Upper lobe of right lung (tissue), 1 donor: ENCODE data around the gene WRNIP1. TPM values are rescaled to one million over a fixed set of nuclear protein-coding genes. Genes with fewer than 3 reads are reported as not detected.

Source experiments
- ATAC-seq: fragments of 200-7000 bp; cut with Tn5 transposase; one replicate; pipeline ENCODE4 v1.9.1; 2020; ENCODE audit warnings: mild to moderate bottlenecking, moderate library complexity
- DNase-seq: peaks from one replicate; pipeline ENCODE4 v3.0.0-alpha.2; 2020
- H3K27ac ChIP-seq: fragments of 200-600 bp; one replicate; pipeline ENCODE4 v1.8.0; 2022
- H3K27me3 ChIP-seq: fragments of 200-600 bp; one replicate; pipeline ENCODE4 v1.8.0; 2022; ENCODE audit warnings: mild to moderate bottlenecking
- H3K36me3 ChIP-seq: fragments of 200-600 bp; one replicate; pipeline ENCODE4 v1.8.0; 2022
- H3K4me1 ChIP-seq: fragments of 200-600 bp; one replicate; pipeline ENCODE4 v1.8.0; 2022
- H3K4me3 ChIP-seq: fragments of 200-600 bp; one replicate; pipeline ENCODE4 v1.8.0; 2022; ENCODE audit warnings: mild to moderate bottlenecking
- H3K9me3 ChIP-seq: fragments of 200-600 bp; one replicate; pipeline ENCODE4 v1.8.0; 2022
- intact Hi-C: fragments of 100-400 bp; cut with DNase I; formaldehyde crosslinking; loops from one replicate; pipeline ENCODE4 v1.11.0; 2022
- total RNA-seq: library from RNA; stranded (reverse); fragmentation: NEBNext Ultra II Directional; extraction: Animal tissue kit (Norgen Biotek cat#: 25700); gene quantifications from one replicate; pipeline ENCODE4 v1.2.1, GENCODE V29; 2021
- TF ChIP-seq, protein P1 (sequence below): fragments of 200-600 bp; IDR thresholded peaks from one replicate; pipeline ENCODE4 v1.8.0; 2022; ENCODE audit warnings: antibody characterized with exemption
- donor health status: DM: no; HTN: yes; CAD: no; lungs with severe emphysema.

Gene WRNIP1
- total RNA-seq, 1 donor from 2014 or later = 42.9 TPM

DNA sequence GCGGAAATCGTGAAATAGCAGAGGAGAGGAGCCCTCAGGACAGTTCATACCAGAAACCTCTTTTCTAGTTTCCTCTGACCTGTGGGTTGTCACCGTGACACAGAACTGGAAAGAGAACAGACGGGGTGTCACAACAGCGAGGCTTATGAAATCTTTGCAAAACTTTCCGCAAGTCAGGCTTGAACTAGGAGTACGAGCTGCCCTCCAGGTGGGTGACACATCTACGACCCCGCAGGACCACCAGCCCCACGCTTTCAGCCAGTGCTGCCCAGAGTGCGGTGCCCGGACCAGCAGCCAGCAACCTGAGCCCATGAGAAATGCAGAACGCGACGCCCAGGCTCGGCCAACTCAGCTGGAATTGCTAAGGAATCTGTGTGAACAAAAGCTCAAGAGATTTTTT is 30.8 kb downstream of the WRNIP1 start:
- Histone ChIP-seq H3K4me1 (peaks cover 38% of the 10 kb centered on the region), H3K27ac (no peak overlapping the region), H3K27me3 (no peaks in the 10 kb centered on the region), H3K36me3 (no peaks in the 10 kb centered on the region), H3K4me3 (no peak overlapping the region), H3K9me3 (no peaks in the 10 kb centered on the region)
- intact Hi-C loops = loop anchor here (10.0 kb wide), 1 partner anchor 139 kb away; no protein-coding TSS in a partner anchor
- ATAC-seq = peak; percentile 35
- TF ChIP-seq, protein P1, sequence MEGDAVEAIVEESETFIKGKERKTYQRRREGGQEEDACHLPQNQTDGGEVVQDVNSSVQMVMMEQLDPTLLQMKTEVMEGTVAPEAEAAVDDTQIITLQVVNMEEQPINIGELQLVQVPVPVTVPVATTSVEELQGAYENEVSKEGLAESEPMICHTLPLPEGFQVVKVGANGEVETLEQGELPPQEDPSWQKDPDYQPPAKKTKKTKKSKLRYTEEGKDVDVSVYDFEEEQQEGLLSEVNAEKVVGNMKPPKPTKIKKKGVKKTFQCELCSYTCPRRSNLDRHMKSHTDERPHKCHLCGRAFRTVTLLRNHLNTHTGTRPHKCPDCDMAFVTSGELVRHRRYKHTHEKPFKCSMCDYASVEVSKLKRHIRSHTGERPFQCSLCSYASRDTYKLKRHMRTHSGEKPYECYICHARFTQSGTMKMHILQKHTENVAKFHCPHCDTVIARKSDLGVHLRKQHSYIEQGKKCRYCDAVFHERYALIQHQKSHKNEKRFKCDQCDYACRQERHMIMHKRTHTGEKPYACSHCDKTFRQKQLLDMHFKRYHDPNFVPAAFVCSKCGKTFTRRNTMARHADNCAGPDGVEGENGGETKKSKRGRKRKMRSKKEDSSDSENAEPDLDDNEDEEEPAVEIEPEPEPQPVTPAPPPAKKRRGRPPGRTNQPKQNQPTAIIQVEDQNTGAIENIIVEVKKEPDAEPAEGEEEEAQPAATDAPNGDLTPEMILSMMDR = no peak
- no peak for DNase-seq

DNA sequence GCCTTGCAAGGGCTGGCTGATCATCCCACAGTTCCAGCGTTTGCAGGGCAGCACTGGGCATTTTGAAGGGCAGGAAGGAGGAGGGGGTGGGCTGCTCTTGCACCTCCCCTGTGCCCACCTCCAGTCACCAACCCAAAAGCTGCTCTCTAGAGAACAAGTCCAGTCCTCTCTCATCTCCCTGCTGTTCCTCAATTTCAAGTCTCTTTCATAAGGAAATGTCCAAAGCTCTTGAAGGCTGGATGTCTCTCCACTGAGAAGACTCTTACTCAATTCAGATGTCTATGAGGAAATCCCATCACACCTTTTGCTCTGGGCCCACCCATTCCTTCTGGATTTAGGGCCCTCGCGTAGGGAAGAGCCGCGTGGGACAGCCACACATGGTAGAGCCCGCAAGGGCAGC is 31.7 kb downstream of the WRNIP1 start:
- no peaks in the 10 kb centered on the region for H3K9me3 ChIP-seq
- intact Hi-C loops = loop anchor here (10.0 kb wide), 1 partner anchor 138 kb away; no protein-coding TSS in a partner anchor
- TF ChIP-seq, protein P1 = no peak
- ATAC-seq (peak; percentile 4), DNase-seq (no peak)
- no peaks in the 10 kb centered on the region for H3K27me3 ChIP-seq
- peak overlapping the region; percentile 27 for H3K27ac ChIP-seq
- peaks cover 33% of the 10 kb centered on the region for H3K4me1 ChIP-seq
- H3K36me3 ChIP-seq = no peaks in the 10 kb centered on the region
- no peak overlapping the region for H3K4me3 ChIP-seq

DNA sequence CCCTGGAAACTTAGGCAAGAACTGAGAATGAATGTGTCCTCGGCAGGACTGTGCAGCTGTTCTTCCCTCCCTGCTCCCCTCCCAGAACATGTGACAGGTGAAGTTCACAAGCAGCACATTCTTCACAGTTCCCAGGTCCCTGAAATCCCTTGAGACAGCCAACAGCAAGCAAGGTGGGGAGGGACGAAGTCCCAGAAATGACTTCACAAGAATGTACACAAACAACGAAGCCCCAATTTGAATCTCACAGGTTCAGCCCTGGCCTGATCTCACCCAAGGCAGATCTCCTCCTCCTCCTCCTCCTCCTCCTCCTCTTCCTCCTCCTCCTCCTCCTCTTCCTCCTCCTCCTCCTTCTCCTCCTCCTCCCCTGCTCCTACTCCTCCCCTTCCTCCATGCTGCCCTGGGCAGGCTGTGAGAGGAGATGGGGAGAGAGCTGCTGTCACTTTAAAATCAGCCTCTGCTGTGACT is 32.4 kb downstream of the WRNIP1 start:
- DNase-seq (no peak), ATAC-seq (peak; percentile 71)
- Histone ChIP-seq H3K4me1 (peaks cover 31% of the 10 kb centered on the region), H3K4me3 (no peak overlapping the region), H3K36me3 (no peaks in the 10 kb centered on the region), H3K27me3 (no peaks in the 10 kb centered on the region), H3K27ac (peak overlapping the region; percentile 27), H3K9me3 (no peaks in the 10 kb centered on the region)
- TF ChIP-seq, protein P1 = no peak
- intact Hi-C loops = loop anchor here (10.0 kb wide), 1 partner anchor 137 kb away; no protein-coding TSS in a partner anchor

DNA sequence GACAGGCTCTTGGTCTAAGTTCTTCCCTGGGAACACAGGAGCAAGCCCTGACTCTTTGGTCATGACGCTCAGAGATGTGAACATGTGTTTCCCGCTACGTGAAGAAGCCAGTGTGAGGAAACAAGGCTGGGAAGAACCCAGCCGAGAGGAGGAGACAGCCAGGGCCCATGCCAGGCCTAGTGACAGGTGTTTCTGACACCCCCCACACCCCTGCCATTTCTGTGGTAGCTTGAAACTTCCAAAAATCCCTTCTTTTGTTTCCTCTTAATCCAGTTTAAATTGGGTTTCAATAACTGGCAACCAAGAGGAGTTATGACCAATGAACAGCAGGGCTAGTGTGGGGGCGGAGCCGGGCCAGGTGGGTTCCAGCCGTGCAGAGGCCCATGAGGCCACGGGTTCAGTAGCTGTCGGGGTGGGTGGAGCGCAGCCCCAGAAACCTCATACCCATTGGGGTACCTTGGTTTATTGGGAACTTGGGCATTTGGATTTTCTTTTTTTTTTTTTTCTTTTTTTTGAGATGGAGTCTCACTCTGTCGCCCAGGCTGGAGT is 33.5 kb downstream of the WRNIP1 start:
- Histone ChIP-seq H3K27ac (no peak overlapping the region), H3K36me3 (no peaks in the 10 kb centered on the region), H3K9me3 (no peaks in the 10 kb centered on the region), H3K4me1 (peaks cover 22% of the 10 kb centered on the region), H3K4me3 (no peak overlapping the region), H3K27me3 (no peaks in the 10 kb centered on the region)
- no peak for DNase-seq
- intact Hi-C loops = loop anchor here (10.0 kb wide), 1 partner anchor 136 kb away; no protein-coding TSS in a partner anchor
- ATAC-seq = no peak
- TF ChIP-seq, protein P1 = no peak

DNA sequence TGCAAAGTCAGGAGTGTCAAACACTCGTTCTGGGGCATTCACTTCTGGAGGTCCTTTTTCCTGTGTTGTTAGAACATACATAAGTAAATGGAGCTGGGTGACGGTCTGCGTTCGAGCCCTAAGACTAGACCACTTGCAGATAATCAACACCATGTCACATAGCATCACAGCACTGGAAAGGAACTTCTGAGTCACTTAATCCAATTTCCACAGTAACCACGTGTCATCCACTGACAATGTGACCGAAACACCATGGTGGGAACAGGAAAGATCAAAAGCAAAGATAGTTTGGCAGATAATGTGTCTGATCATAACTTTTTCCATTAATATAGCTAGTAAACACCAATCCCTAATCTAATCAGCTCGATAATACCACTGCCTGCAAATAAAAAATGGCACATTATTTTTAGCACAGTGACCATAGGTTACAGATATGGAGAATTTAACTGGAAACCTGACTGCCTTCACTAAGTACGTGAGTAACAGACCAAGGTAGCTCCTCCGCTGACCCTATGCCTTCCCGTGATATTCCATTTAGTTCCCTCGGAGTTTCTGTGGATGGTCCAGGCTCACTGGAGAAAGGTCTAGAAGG is 34.8 kb downstream of the WRNIP1 start:
- DNase-seq (no peak), ATAC-seq (no peak)
- no peak overlapping the region for H3K27ac ChIP-seq
- no peaks in the 10 kb centered on the region for H3K36me3 ChIP-seq
- intact Hi-C loops = loop anchor here (10.0 kb wide), 1 partner anchor 135 kb away; no protein-coding TSS in a partner anchor
- H3K9me3 ChIP-seq = no peaks in the 10 kb centered on the region
- TF ChIP-seq, protein P1 = no peak
- H3K4me1 ChIP-seq = peaks cover 16% of the 10 kb centered on the region
- no peak overlapping the region for H3K4me3 ChIP-seq
- H3K27me3 ChIP-seq = no peaks in the 10 kb centered on the region
